WTC11 (cell line): ENCODE results near the gene AFAP1L1.

Experiments
- ATF3 ChIP-seq: sonication (generic); formaldehyde crosslinking; conservative IDR thresholded peaks from 2 replicates; pipeline ENCODE4 v1.8.1; 2022; ENCODE audit warnings: mild to moderate bottlenecking, missing genetic modification reagents
- CTCF ChIP-seq: fragments of 200-600 bp; IDR thresholded peaks from 2 replicates; pipeline ENCODE4 v1.8.0; 2022; ENCODE audit warnings: antibody characterized with exemption
- ESRRA ChIP-seq: sonication (generic); formaldehyde crosslinking; IDR thresholded peaks from 2 replicates; pipeline ENCODE4 v1.8.1; 2022; ENCODE audit warnings: mild to moderate bottlenecking, missing genetic modification reagents, borderline replicate concordance
- FOXJ3 ChIP-seq: sonication (generic); formaldehyde crosslinking; IDR thresholded peaks from 2 replicates; pipeline ENCODE4 v1.9.0; 2021; ENCODE audit warnings: missing genetic modification reagents, mild to moderate bottlenecking, borderline replicate concordance
- KAT7 ChIP-seq: sonication (generic); formaldehyde crosslinking; IDR thresholded peaks from 2 replicates; pipeline ENCODE4 v1.8.1; 2023; ENCODE audit warnings: missing genetic modification reagents, mild to moderate bottlenecking, borderline replicate concordance
- STAT6 ChIP-seq: sonication (generic); formaldehyde crosslinking; conservative IDR thresholded peaks from 2 replicates; pipeline ENCODE4 v1.8.1; 2023; ENCODE audit warnings: mild to moderate bottlenecking, low read depth, missing genetic modification reagents, moderate library complexity
- TCF7 ChIP-seq: sonication (generic); formaldehyde crosslinking; IDR thresholded peaks from 2 replicates; pipeline ENCODE4 v1.8.0; 2022; ENCODE audit warnings: mild to moderate bottlenecking, low read depth, missing genetic modification reagents, moderate library complexity
- ZBTB21 ChIP-seq: sonication (generic); formaldehyde crosslinking; IDR thresholded peaks from 2 replicates; pipeline ENCODE4 v1.8.1; 2023; ENCODE audit warnings: mild to moderate bottlenecking, missing genetic modification reagents, borderline replicate concordance

- TF ChIP-seq ATF3 (CRISPR knock-in tag) (no peak), KAT7 (no peak), TCF7 (CRISPR knock-in tag) (no peak), CTCF (no peak), ESRRA (no peak), ZBTB21 (no peak), STAT6 (no peak), FOXJ3 (CRISPR knock-in tag) (no peak)
These were observed 14.5 kb upstream of the AFAP1L1 start for GRCh38 chr5:149257131-149257530.
